ENCODE results near the gene SPOCD1. TPM values are rescaled to one million over a fixed set of nuclear protein-coding genes. Genes with fewer than 3 reads are reported as not detected.

SPOCD1 gene
- total RNA-seq, 4 donors from 2014 or later = 0.42 to 14.1 (median 0.66) TPM; not detected in 1

DNA sequence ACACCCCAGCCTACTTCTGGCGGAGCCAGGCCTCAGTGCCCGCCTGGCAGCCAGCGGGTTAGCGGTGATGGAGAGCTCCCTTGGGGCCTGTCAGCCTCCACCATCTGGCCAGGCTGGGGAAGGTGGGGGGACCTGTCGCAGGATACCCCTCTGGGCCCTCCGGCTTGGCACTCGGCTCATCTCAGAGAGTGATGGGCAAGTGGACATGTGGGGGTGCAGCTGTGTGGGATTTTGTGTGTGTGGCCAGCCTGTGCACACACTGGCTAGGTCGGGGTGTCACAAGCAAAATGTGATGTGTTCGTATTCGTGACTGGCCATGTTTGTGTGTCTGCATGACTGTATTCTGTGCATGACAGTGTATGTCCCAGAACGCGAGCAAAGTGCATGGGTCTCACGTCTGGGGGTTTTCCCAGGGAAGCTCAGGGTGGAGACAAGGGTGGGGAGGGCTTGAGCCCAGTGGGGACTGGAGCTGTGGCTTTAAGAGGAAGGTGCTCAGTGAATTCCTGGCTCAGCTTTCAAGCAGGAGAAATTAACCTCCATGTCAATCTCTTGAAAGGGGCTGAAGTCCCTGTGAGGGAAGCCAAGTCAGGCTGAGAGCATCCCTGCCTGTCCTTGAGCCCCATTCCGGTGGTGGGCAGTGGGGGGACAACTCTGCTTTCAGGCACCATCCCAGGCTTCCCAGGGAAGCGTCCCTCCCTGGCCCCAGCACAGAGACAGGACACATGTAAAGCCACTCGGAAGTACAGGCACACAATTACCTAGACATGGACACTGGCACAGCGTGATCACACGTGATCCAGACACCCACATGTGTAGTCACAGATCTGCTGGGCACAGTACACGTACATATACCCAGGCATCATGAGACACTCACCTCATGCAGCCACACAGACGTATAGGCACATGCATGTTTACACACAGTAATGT lies 30.5 kb downstream of the SPOCD1 start:
- H3K9me3 ChIP-seq = no peaks in the 10 kb centered on the region
- H3K27ac ChIP-seq = no peak overlapping the region
- TF ChIP-seq, protein P1, sequence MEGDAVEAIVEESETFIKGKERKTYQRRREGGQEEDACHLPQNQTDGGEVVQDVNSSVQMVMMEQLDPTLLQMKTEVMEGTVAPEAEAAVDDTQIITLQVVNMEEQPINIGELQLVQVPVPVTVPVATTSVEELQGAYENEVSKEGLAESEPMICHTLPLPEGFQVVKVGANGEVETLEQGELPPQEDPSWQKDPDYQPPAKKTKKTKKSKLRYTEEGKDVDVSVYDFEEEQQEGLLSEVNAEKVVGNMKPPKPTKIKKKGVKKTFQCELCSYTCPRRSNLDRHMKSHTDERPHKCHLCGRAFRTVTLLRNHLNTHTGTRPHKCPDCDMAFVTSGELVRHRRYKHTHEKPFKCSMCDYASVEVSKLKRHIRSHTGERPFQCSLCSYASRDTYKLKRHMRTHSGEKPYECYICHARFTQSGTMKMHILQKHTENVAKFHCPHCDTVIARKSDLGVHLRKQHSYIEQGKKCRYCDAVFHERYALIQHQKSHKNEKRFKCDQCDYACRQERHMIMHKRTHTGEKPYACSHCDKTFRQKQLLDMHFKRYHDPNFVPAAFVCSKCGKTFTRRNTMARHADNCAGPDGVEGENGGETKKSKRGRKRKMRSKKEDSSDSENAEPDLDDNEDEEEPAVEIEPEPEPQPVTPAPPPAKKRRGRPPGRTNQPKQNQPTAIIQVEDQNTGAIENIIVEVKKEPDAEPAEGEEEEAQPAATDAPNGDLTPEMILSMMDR (IDR thresholded peaks at IDR 0.05) = no peak
- TF ChIP-seq EP300 (IDR thresholded peaks at IDR 0.05) = no peak
- no peak for TF ChIP-seq POLR2A (IDR thresholded peaks at IDR 0.05)
- peaks cover 0 to 16% (median 0%) of the 10 kb centered on the region in 4 donors for H3K4me1 ChIP-seq
- H3K4me3 ChIP-seq = no peak overlapping the region
- no peak for DNase-seq (ENCODE audit: low spot score in 2 of 2)
- H3K27me3 ChIP-seq = no peaks in the 10 kb centered on the region
- WGBS, 2 donors = 74 to 75% methylated on average over 17 to 20 of the region's 20 CpGs
- no peaks in the 10 kb centered on the region for H3K36me3 ChIP-seq

DNA sequence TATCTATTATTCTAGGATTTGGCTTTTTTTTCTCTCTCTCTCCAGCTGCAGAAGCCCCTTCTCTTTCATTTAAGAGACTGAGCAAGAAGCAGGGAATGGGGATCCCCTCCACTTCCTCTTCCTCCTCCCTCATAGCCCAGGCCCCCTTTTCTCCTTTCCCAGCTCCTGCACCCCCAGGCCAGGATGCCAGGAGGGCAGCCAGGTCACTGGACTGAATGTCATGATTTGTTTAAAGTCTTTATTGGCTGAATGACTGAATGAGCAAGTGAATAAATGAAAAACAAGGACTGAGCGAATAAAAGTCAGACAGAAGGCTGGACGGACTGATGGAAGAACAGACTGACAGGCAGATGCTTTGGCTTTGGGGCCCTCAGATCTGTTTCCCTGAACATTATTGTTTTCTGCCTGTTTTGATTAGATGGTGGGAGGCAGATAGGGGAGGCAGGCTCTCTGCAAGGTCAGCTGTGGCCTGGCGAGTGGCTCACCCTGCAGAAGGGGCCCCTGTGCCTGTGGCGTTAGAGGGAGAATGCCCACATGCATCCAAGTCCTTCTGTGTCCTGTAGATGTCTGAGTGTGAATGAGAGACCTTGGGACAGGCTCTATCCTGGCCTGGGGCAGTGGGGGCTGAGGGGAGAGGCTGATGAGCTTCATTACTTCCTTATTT lies 31.3 kb downstream of the SPOCD1 start:
- Histone ChIP-seq H3K27me3 (no peaks in the 10 kb centered on the region), H3K9me3 (no peaks in the 10 kb centered on the region), H3K36me3 (no peaks in the 10 kb centered on the region), H3K4me3 (no peak overlapping the region), H3K4me1 (peaks cover 0 to 12% (median 0%) of the 10 kb centered on the region in 4 donors), H3K27ac (no peak overlapping the region)
- WGBS, 2 donors = 50 to 66% methylated on average over 4 of the region's 4 CpGs
- TF ChIP-seq, protein P1 (IDR thresholded peaks at IDR 0.05) = no peak
- TF ChIP-seq EP300 (IDR thresholded peaks at IDR 0.05) = no peak
- no peak for TF ChIP-seq POLR2A (IDR thresholded peaks at IDR 0.05)
- no peak for DNase-seq (ENCODE audit: low spot score in 2 of 2)

DNA sequence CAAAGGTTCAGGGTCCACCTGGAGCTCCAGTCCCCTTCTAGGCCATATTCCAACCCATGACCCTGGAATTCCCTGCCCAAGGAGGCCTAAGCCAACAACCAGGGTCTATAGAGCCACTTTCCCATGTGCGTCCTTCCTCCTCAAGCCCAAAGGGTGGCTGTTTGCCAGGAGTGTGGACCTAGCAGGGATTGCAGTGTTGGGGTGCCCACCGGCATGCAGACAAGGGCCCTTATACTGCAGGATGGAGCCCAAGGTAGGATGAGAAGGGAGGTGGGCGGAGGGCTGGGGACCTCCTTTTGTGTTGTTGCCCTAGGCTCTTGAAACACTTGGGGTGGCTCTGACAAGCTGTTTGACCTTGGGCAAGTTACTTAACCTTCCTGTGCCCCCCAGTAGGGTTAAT lies 32.0 kb downstream of the SPOCD1 start:
- DNase-seq (ENCODE audit: low spot score in 2 of 2) = no peak
- H3K36me3 ChIP-seq = no peaks in the 10 kb centered on the region
- WGBS, 2 donors = 83 to 94% methylated on average over 3 of the region's 3 CpGs

DNA sequence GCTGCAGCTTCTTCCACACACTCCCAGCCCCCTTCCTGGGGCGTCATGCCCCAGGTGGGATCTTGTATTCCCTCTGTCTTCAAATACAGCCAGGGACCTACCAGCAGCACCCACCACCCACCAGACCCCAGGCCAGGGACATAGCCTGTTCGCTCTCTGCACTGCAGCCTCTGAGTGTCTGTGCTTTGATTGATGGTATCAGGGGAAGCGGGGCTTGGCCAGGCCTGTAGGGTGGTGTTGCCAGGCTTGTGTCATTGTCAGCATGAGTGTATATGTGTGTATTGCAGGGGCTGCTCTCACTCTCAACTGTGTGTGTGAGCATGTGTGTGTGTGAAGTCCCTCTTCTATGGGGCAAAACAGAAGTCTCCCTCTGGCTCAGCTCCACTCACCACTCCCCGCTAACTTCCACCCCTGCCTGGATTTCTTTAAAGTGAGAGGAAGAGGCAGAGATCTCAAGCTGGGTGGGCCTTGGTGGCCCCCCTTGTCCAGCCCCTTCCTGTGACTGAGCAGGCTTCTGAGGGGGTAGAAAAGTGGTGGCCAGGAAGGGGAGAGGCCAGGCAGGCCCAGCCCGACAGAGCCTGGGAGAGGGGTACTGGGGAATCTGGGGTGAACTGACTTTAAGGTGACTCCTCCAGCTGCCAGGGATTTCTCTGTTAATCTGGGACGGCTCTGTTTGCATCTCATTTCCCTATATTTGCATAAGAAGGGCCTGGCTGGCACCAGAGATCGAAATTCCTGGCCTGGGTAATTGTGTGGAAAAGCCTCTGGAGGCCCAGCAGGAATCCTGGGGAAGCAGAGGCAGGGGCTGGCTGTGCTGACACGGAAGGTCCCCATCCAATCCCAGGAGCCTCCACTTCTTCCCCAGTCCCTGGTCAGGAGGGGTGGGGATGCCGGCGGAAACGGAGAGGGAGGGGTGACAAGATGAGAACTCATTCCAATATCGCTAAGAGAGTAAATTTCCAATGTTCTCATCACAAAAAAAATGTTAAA lies 33.1 kb downstream of the SPOCD1 start:
- Histone ChIP-seq H3K4me1 (peaks cover 0 to 4% (median 0%) of the 10 kb centered on the region in 4 donors), H3K27me3 (peaks cover 0 to 10% of the 10 kb centered on the region in 2 donors), H3K36me3 (no peaks in the 10 kb centered on the region), H3K4me3 (no peak overlapping the region), H3K27ac (no peak overlapping the region), H3K9me3 (no peaks in the 10 kb centered on the region)
- TF ChIP-seq POLR2A (IDR thresholded peaks at IDR 0.05) = no peak
- TF ChIP-seq, protein P1 (IDR thresholded peaks at IDR 0.05) = no peak
- no peak for TF ChIP-seq EP300 (IDR thresholded peaks at IDR 0.05)
- 48 to 54% methylated on average over 11 to 12 of the region's 12 CpGs for WGBS, 2 donors
- no peak for DNase-seq (ENCODE audit: low spot score in 2 of 2)

More for the DNA sequence above, 32.0 kb downstream of the SPOCD1 start:
- H3K4me1 ChIP-seq = peaks cover 0 to 9% (median 0%) of the 10 kb centered on the region in 4 donors
- no peaks in the 10 kb centered on the region for H3K27me3 ChIP-seq
- no peak overlapping the region for H3K27ac ChIP-seq
- no peak for TF ChIP-seq POLR2A (IDR thresholded peaks at IDR 0.05)
- no peak for TF ChIP-seq EP300 (IDR thresholded peaks at IDR 0.05)
- TF ChIP-seq, protein P1 (IDR thresholded peaks at IDR 0.05) = no peak
- no peaks in the 10 kb centered on the region for H3K9me3 ChIP-seq
- no peak overlapping the region for H3K4me3 ChIP-seq

Data from tibial nerve (tissue), 4 donors.